H1 (cell line): Measurements from ENCODE around the gene RPRML. TPM values are rescaled to one million over a fixed set of nuclear protein-coding genes. Genes with fewer than 3 reads are reported as not detected.
A peak's percentile ranks its signal among the peaks of the same experiment; 100 is the strongest.

Experiments
- CTCF ChIA-PET: fragments of 300-600 bp; sonication (Branson Sonifier 250); formaldehyde crosslinking; loops from one replicate; lab custom pipeline; 2021; ENCODE audit not compliant: partially characterized antibody; lab: Charles Lee
- POLR2A ChIA-PET: fragments of 300-600 bp; sonication (Branson Sonifier 250); formaldehyde crosslinking; loops from one replicate; lab custom pipeline; 2021; ENCODE audit warnings: inconsistent platforms; ENCODE audit not compliant: partially characterized antibody; lab: Charles Lee
- DNase-seq, 2 experiments: peaks; one replicate each; pipeline versions ENCODE4 v3.0.0 to v3.0.0-alpha.2; 2010 to 2022; ENCODE audit warnings: low spot score in 2 of 2, low read depth in 1 of 2, mixed read lengths in 1 of 2
- FAIRE-seq: peaks from 2 replicates; lab custom pipeline; 2011; peaks lifted over from hg19 to GRCh38; lab: Jason Lieb, UNC
- H2AFZ ChIP-seq: 2 replicates; pipeline ENCODE4 v1.8.1; 2012; ENCODE audit warnings: low read length, inconsistent platforms
- H2AK5ac ChIP-seq: 2 replicates; pipeline ENCODE4 v1.6.1; 2013; ENCODE audit warnings: low read depth, low read length
- H2BK120ac ChIP-seq: replicated peaks from 2 replicates; pipeline ENCODE3; 2013; ENCODE audit warnings: low read depth, low read length, inconsistent platforms
- H2BK12ac ChIP-seq: 2 replicates; pipeline ENCODE4 v1.6.1; 2013; ENCODE audit warnings: low read depth, low read length
- H2BK15ac ChIP-seq: 2 replicates; pipeline ENCODE4 v1.6.1; 2013; ENCODE audit warnings: low read length
- H2BK20ac ChIP-seq: 2 replicates; pipeline ENCODE4 v1.6.1; 2013; ENCODE audit warnings: low read length
- H2BK5ac ChIP-seq: 2 replicates; pipeline ENCODE4 v1.6.1; 2013; ENCODE audit warnings: low read depth, low read length
- H3K14ac ChIP-seq: 2 replicates; pipeline ENCODE4 v1.6.1; 2013; ENCODE audit warnings: inconsistent platforms; ENCODE audit not compliant: insufficient read length
- H3K18ac ChIP-seq: 2 replicates; pipeline ENCODE4 v1.6.1; 2013; ENCODE audit warnings: low read length; ENCODE audit errors: extremely low read depth
- H3K23ac ChIP-seq: 2 replicates; pipeline ENCODE4 v1.6.1; 2013; ENCODE audit warnings: inconsistent platforms; ENCODE audit not compliant: insufficient read length
- H3K23me2 ChIP-seq: 2 replicates; pipeline ENCODE4 v1.6.1; 2013; ENCODE audit warnings: low read depth, low read length
- H3K27ac ChIP-seq: 2 replicates; pipeline ENCODE4 v1.6.1; 2011; ENCODE audit warnings: low read depth, low read length, inconsistent platforms
- H3K27me3 ChIP-seq, 4 experiments: replicated peaks in 1 of 4; 1 replicate in 1 of 4; 2 replicates in 3 of 4; pipeline versions ENCODE4 v1.6.1 to v1.8.1; 2011 to 2013; ENCODE audit warnings: low read length in 3 of 4, mild to moderate bottlenecking in 3 of 4, inconsistent platforms in 2 of 4, mixed read lengths in 2 of 4, moderate library complexity in 1 of 4; ENCODE audit not compliant: control insufficient read depth in 3 of 4, insufficient read depth in 3 of 4; ENCODE audit errors: extremely low read depth in 1 of 4
- H3K36me3 ChIP-seq, 4 experiments: 2 replicates each; pipeline versions ENCODE4 v1.6.1 to v1.8.1; 2011 to 2013; ENCODE audit warnings: mild to moderate bottlenecking in 4 of 4, low read length in 3 of 4, moderate library complexity in 2 of 4, control low read depth in 1 of 4, inconsistent platforms in 1 of 4; ENCODE audit not compliant: insufficient read depth in 4 of 4, control insufficient read depth in 2 of 4
- H3K4ac ChIP-seq: replicated peaks from 2 replicates; pipeline ENCODE3; 2013; ENCODE audit warnings: low read length, low read depth, mixed read lengths, inconsistent platforms; ENCODE audit not compliant: insufficient read length
- H3K4me1 ChIP-seq, 4 experiments: replicated peaks in 1 of 4; 1 replicate in 1 of 4; 2 replicates in 3 of 4; pipeline versions ENCODE4 v1.6.1 to v1.8.1; 2011 to 2013; ENCODE audit warnings: low read length in 3 of 4, inconsistent platforms in 2 of 4, mixed read lengths in 1 of 4; ENCODE audit not compliant: insufficient read depth in 4 of 4, control insufficient read depth in 3 of 4
- H3K4me2 ChIP-seq, 2 experiments: 2 replicates each; pipeline versions ENCODE4 v1.6.1 to v1.8.1; 2011 to 2013; ENCODE audit warnings: low read depth in 2 of 2, low read length in 2 of 2, control low read depth in 1 of 2, inconsistent platforms in 1 of 2, mild to moderate bottlenecking in 1 of 2; ENCODE audit not compliant: insufficient read depth in 1 of 2
- H3K4me3 ChIP-seq, 4 experiments: fragments of 200-600, 300-600 bp in 1 of 4; sonication (generic), shearing (Covaris generic), sonication (Bioruptor Twin) in 1 of 4; 2 replicates each; pipeline versions ENCODE4 v1.5.1 to v1.8.1; 2011 to 2016; ENCODE audit warnings: low read length in 4 of 4, low read depth in 3 of 4, control low read depth in 2 of 4, inconsistent platforms in 2 of 4, mild to moderate bottlenecking in 2 of 4, mixed read lengths in 1 of 4, moderate library complexity in 1 of 4; ENCODE audit not compliant: insufficient read depth in 2 of 4; ENCODE audit errors: extremely low read depth in 1 of 4
- H3K56ac ChIP-seq: replicated peaks from 2 replicates; pipeline ENCODE3; 2013; ENCODE audit warnings: low read depth, mild to moderate bottlenecking, mixed read lengths, low read length, inconsistent platforms; ENCODE audit not compliant: insufficient read length
- H3K79me1 ChIP-seq: 2 replicates; pipeline ENCODE4 v1.6.1; 2013; ENCODE audit warnings: low read depth, low read length, control low read depth
- H3K79me2 ChIP-seq, 2 experiments: 2 replicates each; pipeline versions ENCODE4 v1.6.1 to v1.8.1; 2012 to 2013; ENCODE audit warnings: low read length in 2 of 2, mild to moderate bottlenecking in 2 of 2, inconsistent platforms in 1 of 2; ENCODE audit not compliant: insufficient read depth in 2 of 2, control insufficient read depth in 1 of 2
- H3K9ac ChIP-seq, 4 experiments: replicated peaks in 1 of 4; 1 replicate in 1 of 4; 2 replicates in 3 of 4; pipeline versions ENCODE4 v1.6.1 to v1.8.1; 2011 to 2013; ENCODE audit warnings: low read depth in 3 of 4, low read length in 3 of 4, control low read depth in 2 of 4, mild to moderate bottlenecking in 2 of 4, moderate library complexity in 2 of 4, inconsistent platforms in 1 of 4; ENCODE audit errors: extremely low read depth in 1 of 4
- H3K9me3 ChIP-seq, 2 experiments: 2 replicates each; pipeline versions ENCODE4 v1.6.1 to v1.8.1; 2012 to 2013; ENCODE audit warnings: mild to moderate bottlenecking in 2 of 2, moderate library complexity in 2 of 2, control low read depth in 1 of 2, inconsistent platforms in 1 of 2, low read depth in 1 of 2, low read length in 1 of 2, mixed read lengths in 1 of 2; ENCODE audit not compliant: insufficient read depth in 2 of 2
- H4K20me1 ChIP-seq, 2 experiments: replicated peaks in 1 of 2; 2 replicates each; pipeline versions ENCODE3 to v1.8.1; 2011 to 2013; ENCODE audit warnings: inconsistent platforms in 2 of 2, low read length in 2 of 2, mild to moderate bottlenecking in 1 of 2; ENCODE audit not compliant: insufficient read depth in 2 of 2, control insufficient read depth in 1 of 2
- H4K5ac ChIP-seq: 2 replicates; pipeline ENCODE4 v1.6.1; 2013; ENCODE audit warnings: low read length, low read depth, mixed read lengths, inconsistent platforms; ENCODE audit not compliant: insufficient read length
- H4K8ac ChIP-seq: 2 replicates; pipeline ENCODE4 v1.8.0; 2013; ENCODE audit warnings: mild to moderate bottlenecking, moderate library complexity, low read length, inconsistent platforms; ENCODE audit not compliant: insufficient read depth; ENCODE audit errors: extremely low read depth
- H4K91ac ChIP-seq: replicated peaks from 2 replicates; pipeline ENCODE3; 2013; ENCODE audit warnings: low read length, mixed read lengths, inconsistent platforms; ENCODE audit not compliant: insufficient read length
- BRCA1 ChIP-seq: IDR thresholded peaks from 2 replicates; pipeline ENCODE4 v1.6.1; 2012; ENCODE audit warnings: low read depth, low read length, improper control_type of control experiment
- CBX8 ChIP-seq: fragments of 300-800, 300-1000 bp; sonication (generic); IDR thresholded peaks from 2 replicates; pipeline ENCODE4 v1.7.1; 2016; ENCODE audit warnings: low read depth, low read length, borderline replicate concordance
- CTCF ChIP-seq, 3 experiments: IDR thresholded peaks; 1 replicate in 2 of 3; 2 replicates in 1 of 3; pipeline versions ENCODE4 v1.5.1 to v1.6.1; 2011; ENCODE audit warnings: low read length in 3 of 3, mild to moderate bottlenecking in 3 of 3, inconsistent platforms in 2 of 3, low read depth in 1 of 3, moderate library complexity in 1 of 3; ENCODE audit not compliant: insufficient read depth in 1 of 3; ENCODE audit errors: control extremely low read depth in 1 of 3
- JUND ChIP-seq: IDR thresholded peaks from 2 replicates; pipeline ENCODE4 v1.6.1; 2011; ENCODE audit warnings: mild to moderate bottlenecking, improper control_type of control experiment, low read length
- POLR2AphosphoS5 ChIP-seq: IDR thresholded peaks from 2 replicates; pipeline ENCODE4 v1.6.1; 2011; ENCODE audit warnings: low read depth, low read length
- POU5F1 ChIP-seq: IDR thresholded peaks from 2 replicates; pipeline ENCODE4 v1.6.1; 2011; ENCODE audit warnings: low read depth, mild to moderate bottlenecking, low read length, moderate library complexity
- SAP30 ChIP-seq: fragments of 300-600 bp; sonication (generic); IDR thresholded peaks from 2 replicates; pipeline ENCODE4 v1.7.1; 2012; ENCODE audit warnings: low read length, moderate library complexity, mild to moderate bottlenecking, inconsistent platforms; ENCODE audit not compliant: insufficient read depth, insufficient replicate concordance
- TCF12 ChIP-seq: IDR thresholded peaks from 2 replicates; pipeline ENCODE4 v1.6.1; 2011; ENCODE audit warnings: low read depth, mild to moderate bottlenecking, low read length
- WGBS, 2 experiments: shearing (Covaris generic) in 1 of 2; methylation state at CpG; one replicate each; pipeline versions ENCODE4 v1.1.6 to v1.1.7; 2013 to 2015; ENCODE audit warnings: low lambda C conversion rate in 2 of 2, mixed read lengths in 2 of 2, inconsistent platforms in 1 of 2, low coverage in 1 of 2, missing lambda C conversion rate in 1 of 2; ENCODE audit not compliant: insufficient replicate concordance in 2 of 2, insufficient coverage in 1 of 2, insufficient read length in 1 of 2; ENCODE audit errors: extremely low coverage in 1 of 2, missing lambda C conversion rate in 1 of 2; 5-methylcytosine and 5-hydroxymethylcytosine counted together
- polyA plus RNA-seq, 7 experiments: library from polyadenylated mRNA; depleted of rRNA in 3 of 7; stranded (reverse) in 5 of 7; unstranded in 2 of 7; fragments of >200 nt in 5 of 7; fragments of 200-250 nt in 2 of 7; gene quantifications; 1 replicate in 5 of 7; 2 replicates in 1 of 7; 4 replicates in 1 of 7; pipeline versions ENCODE4 v1.2.1 to v1.2.3, GENCODE V29; 2011 to 2013; ENCODE audit warnings: missing spikeins in 2 of 7, mixed read lengths in 2 of 7
- total RNA-seq: library from RNA; stranded (reverse); fragmentation: NEBNext Ultra II Directional; extraction: Animal tissue kit (Norgen Biotek cat#: 25700); gene quantifications from 2 replicates; pipeline ENCODE4 v1.2.1, GENCODE V29; 2021

The RPRML gene
- total and polyA plus RNA-seq, 2 of the 8 experiments (the other 6 are each of a cell fraction or from before 2014, with no cell fraction given): 3.5 to 5.5 TPM

GRCh38 chr17:46944931-46945330 is 34.1 kb downstream of the RPRML start:
- Histone ChIP-seq H3K4me1 (peaks cover 6 to 16% (median 9%) of the 10 kb centered on the region in 4 experiments), H3K9me3 (no peaks in the 10 kb centered on the region), H2BK120ac (no peak overlapping the region), H2AFZ (no peak overlapping the region), H3K36me3 (peaks cover 0 to under 1% (median 0%) of the 10 kb centered on the region in 4 experiments; a peak in 3 of 8 replicates), H3K4me2 (no peak overlapping the region), H3K79me1 (no peaks in the 10 kb centered on the region), H2AK5ac (0 out of 2 replicates have a peak overlapping the region, but pooled peaks have one; percentile 41), H3K4ac (no peak overlapping the region), H3K79me2 (no peaks in the 10 kb centered on the region), H4K5ac (no peak overlapping the region), H3K9ac (no peak overlapping the region), H2BK15ac (0 out of 2 replicates have a peak overlapping the region, but pooled peaks have one; percentile 32), H3K23me2 (no peaks in the 10 kb centered on the region), H3K27me3 (no peaks in the 10 kb centered on the region), H2BK20ac (no peak overlapping the region; the same call in 1 of the 2 replicates), H3K4me3 (no peak overlapping the region), H3K14ac (no peak overlapping the region), H4K20me1 (peaks cover 0 to 9% of the 10 kb centered on the region in 2 experiments), H2BK12ac (no peak overlapping the region; the same call in 1 of the 2 replicates), H3K27ac (no peak overlapping the region), H3K18ac (no peak overlapping the region), H4K91ac (no peak overlapping the region), H3K56ac (no peak overlapping the region), H2BK5ac (no peak overlapping the region; the same call in 1 of the 2 replicates), H4K8ac (peak overlapping the region; percentile 54; the same call in 1 of the 2 replicates), H3K23ac (no peak overlapping the region)
- CTCF ChIA-PET: interaction anchor here (0.5 to 10.0 kb wide), 16 partner anchors 12 to 135 kb away, joined by 3 to 154 read pairs (median 3); no protein-coding TSS in a partner anchor
- POLR2A ChIA-PET: interaction anchor here (0.5 to 5.4 kb wide), 10 partner anchors 10 to 167 kb away, joined by 3 to 26 read pairs (median 3); partner anchors contain the start of gene RPRML
- TF ChIP-seq BRCA1: no peak
- TF ChIP-seq POU5F1: no peak
- TF ChIP-seq JUND: no peak
- TF ChIP-seq POLR2AphosphoS5: peak; percentile 28; the same call in 1 of the 2 replicates
- TF ChIP-seq SAP30: no peak
- TF ChIP-seq CTCF (IDR thresholded peaks at IDR 0.05; ENCODE audit: control extremely low read depth in 1 of 3, insufficient read depth in 1 of 3, low read depth in 1 of 3, low read length in 3 of 3): no peak
- TF ChIP-seq CBX8: no peak
- TF ChIP-seq TCF12: no peak
- DNase-seq (no peak), FAIRE-seq (no peak)
- 84% methylated on average over 10 of the region's 10 CpGs; no CpG with 5 or more reads in 1 of the 2 experiments for WGBS, 2 experiments
